Stimulated activated CD8-positive, alpha-beta memory T cell treated with anti-CD3 and anti-CD28 coated beads, Interleukin-4, amount 100 ng/mL, for 24 hours (primary cell): ENCODE results near the gene ABHD17A.
A peak's percentile ranks its signal among the peaks of the same experiment; 100 is the strongest.

Source experiments
- DNase-seq: peaks from one replicate; pipeline ENCODE4 v3.0.0-alpha.2; 2020; ENCODE audit warnings: low read depth

The ABHD17A gene

GRCh38 chr19:1853295-1854038, 31.8 kb downstream of the ABHD17A start:
- DNase-seq, result peak; percentile 75

- DNase-seq, result no peak
Observed at GRCh38 chr19:1852581-1853128, 32.6 kb downstream of the ABHD17A start.

GRCh38 chr19:1851654-1852580, 33.4 kb downstream of the ABHD17A start:
- DNase-seq, result no peak

GRCh38 chr19:1850809-1851653, 34.3 kb downstream of the ABHD17A start:
- no peak for DNase-seq

GRCh38 chr19:1849886-1850398, 35.4 kb downstream of the ABHD17A start:
- no peak for DNase-seq

GRCh38 chr19:1849132-1849474, 36.2 kb downstream of the ABHD17A start:
- DNase-seq, result no peak

- DNase-seq, result peak; percentile 93
Observed at GRCh38 chr19:1848399-1849131, 36.7 kb downstream of the ABHD17A start, which contains the start of gene REXO1. Gene REXO1, minus strand, starts transcription at chr19:1848483. Its CDS starts 125 bp downstream, at chr19:1848358.

GRCh38 chr19:1847684-1848398, 37.5 kb downstream of the ABHD17A start:
- DNase-seq, result no peak

GRCh38 chr19:1847348-1847683, 38.0 kb downstream of the ABHD17A start:
- DNase-seq, result no peak

- DNase-seq, result no peak
Observed at GRCh38 chr19:1846517-1847204, 38.6 kb downstream of the ABHD17A start.

- DNase-seq, result no peak
Observed at GRCh38 chr19:1845642-1846041, 39.7 kb downstream of the ABHD17A start.

GRCh38 chr19:1845125-1845515, 40.2 kb downstream of the ABHD17A start:
- DNase-seq, result no peak

GRCh38 chr19:1844513-1845124, 40.7 kb downstream of the ABHD17A start:
- no peak for DNase-seq

- DNase-seq, result no peak
Observed at GRCh38 chr19:1843646-1844394, 41.5 kb downstream of the ABHD17A start.

- DNase-seq, result no peak
Observed at GRCh38 chr19:1843116-1843515, 42.2 kb downstream of the ABHD17A start.

- DNase-seq, result no peak
Observed at GRCh38 chr19:1841209-1841924, 43.9 kb downstream of the ABHD17A start.

GRCh38 chr19:1840541-1841115, 44.7 kb downstream of the ABHD17A start:
- DNase-seq, result no peak
